RWPE1 (cell line): Measurements from ENCODE around the gene CA10.

Source experiments
- CTCF ChIA-PET: fragments of 350-600 bp; sonication (Branson Sonifier 250); formaldehyde crosslinking; extraction: SDS; loops from one replicate; lab custom pipeline; 2021; lab: Yijun Ruan, JAX
- POLR2A ChIA-PET: fragments of 400-600 bp; formaldehyde crosslinking; extraction: SDS; loops from one replicate; lab custom pipeline; 2020; ENCODE audit warnings: antibody characterized with exemption; ENCODE audit not compliant: low non-redundant PET; lab: Yijun Ruan, JAX
- DNase-seq: peaks from one replicate; pipeline ENCODE4 v3.0.0; 2012; ENCODE audit warnings: low spot score
- H3K27ac ChIP-seq: fragments of 450-650 bp; 2 replicates; pipeline ENCODE4 v1.5.1; 2017
- CTCF ChIP-seq: fragments of 450-650 bp; conservative IDR thresholded peaks from 2 replicates; pipeline ENCODE4 v1.5.1; 2017; ENCODE audit warnings: low read depth, mild to moderate bottlenecking

Gene CA10

GRCh38 chr17:51971121-51971520 lies 187.4 kb downstream of the CA10 start:
- no peak overlapping the region for H3K27ac ChIP-seq
- POLR2A ChIA-PET, result no interaction called here
- no peak for DNase-seq
- CTCF ChIA-PET, result interaction anchor here (0.6 kb wide), 1 partner anchor 18 kb away, joined by 3 read pairs; no protein-coding TSS in a partner anchor
- TF ChIP-seq CTCF, result no peak

- POLR2A ChIA-PET, result no interaction called here
- CTCF ChIA-PET, result no interaction called here
- no peak for DNase-seq
- no peak overlapping the region for H3K27ac ChIP-seq
- TF ChIP-seq CTCF, result no peak
Observed at GRCh38 chr17:51961689-51962088, 196.8 kb downstream of the CA10 start.

- TF ChIP-seq CTCF, result no peak
- ChIA-PET POLR2A (no interaction called here), CTCF (no interaction called here)
- DNase-seq, result no peak
- H3K27ac ChIP-seq, result no peak overlapping the region
Observed at GRCh38 chr17:51957786-51958185, 200.7 kb downstream of the CA10 start.

GRCh38 chr17:51955245-51955644 lies 203.3 kb downstream of the CA10 start:
- CTCF ChIA-PET, result interaction anchor here (0.6 kb wide), 1 partner anchor 22 kb away, joined by 3 read pairs; no protein-coding TSS in a partner anchor
- no peak for DNase-seq
- no peak overlapping the region for H3K27ac ChIP-seq
- POLR2A ChIA-PET, result no interaction called here
- TF ChIP-seq CTCF, result no peak

GRCh38 chr17:51954232-51954765 lies 204.2 kb downstream of the CA10 start:
- POLR2A ChIA-PET, result no interaction called here

GRCh38 chr17:51951741-51952140 lies 206.8 kb downstream of the CA10 start:
- no peak for TF ChIP-seq CTCF
- POLR2A ChIA-PET, result no interaction called here
- CTCF ChIA-PET, result no interaction called here
- H3K27ac ChIP-seq, result no peak overlapping the region
- no peak for DNase-seq

More at GRCh38 chr17:51954232-51954765, 204.2 kb downstream of the CA10 start:
- H3K27ac ChIP-seq, result no peak overlapping the region
- CTCF ChIA-PET, result no interaction called here
- no peak for TF ChIP-seq CTCF
- DNase-seq, result no peak
